Fibroblast of skin of back (primary cell): ENCODE data around the gene ITGAL.
"Not testable (repeated sequence)": the region's sequence is repeated elsewhere in the genome, so short reads cannot be mapped to it uniquely, and the experiment has no call there.

Experiments used
- DNase-seq: peaks from one replicate; pipeline ENCODE4 v3.0.0-alpha.2; 2013

Gene ITGAL

GRCh38 chr16:30493941-30494488 lies 21.5 kb downstream of the ITGAL start:
- no peak for DNase-seq

GRCh38 chr16:30494709-30495108 lies 22.2 kb downstream of the ITGAL start:
- no peak for DNase-seq

DNA sequence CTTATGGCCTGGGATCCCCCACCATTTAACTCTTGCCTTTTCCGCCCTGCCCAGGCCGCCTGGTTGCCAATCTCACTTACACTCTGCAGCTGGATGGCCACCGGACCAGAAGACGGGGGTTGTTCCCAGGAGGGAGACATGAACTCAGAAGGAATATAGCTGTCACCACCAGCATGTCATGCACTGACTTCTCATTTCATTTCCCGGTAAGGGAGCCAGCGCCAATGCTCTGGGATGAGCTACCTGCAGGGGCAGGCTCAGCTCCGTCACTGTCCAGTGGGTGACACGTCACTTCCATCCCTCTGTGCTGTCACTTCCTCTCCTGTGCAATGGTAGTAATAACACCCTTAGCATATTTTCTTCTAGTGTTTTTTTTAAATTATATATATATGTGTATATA lies 26.7 kb downstream of the ITGAL start:
- no peak for DNase-seq

DNA sequence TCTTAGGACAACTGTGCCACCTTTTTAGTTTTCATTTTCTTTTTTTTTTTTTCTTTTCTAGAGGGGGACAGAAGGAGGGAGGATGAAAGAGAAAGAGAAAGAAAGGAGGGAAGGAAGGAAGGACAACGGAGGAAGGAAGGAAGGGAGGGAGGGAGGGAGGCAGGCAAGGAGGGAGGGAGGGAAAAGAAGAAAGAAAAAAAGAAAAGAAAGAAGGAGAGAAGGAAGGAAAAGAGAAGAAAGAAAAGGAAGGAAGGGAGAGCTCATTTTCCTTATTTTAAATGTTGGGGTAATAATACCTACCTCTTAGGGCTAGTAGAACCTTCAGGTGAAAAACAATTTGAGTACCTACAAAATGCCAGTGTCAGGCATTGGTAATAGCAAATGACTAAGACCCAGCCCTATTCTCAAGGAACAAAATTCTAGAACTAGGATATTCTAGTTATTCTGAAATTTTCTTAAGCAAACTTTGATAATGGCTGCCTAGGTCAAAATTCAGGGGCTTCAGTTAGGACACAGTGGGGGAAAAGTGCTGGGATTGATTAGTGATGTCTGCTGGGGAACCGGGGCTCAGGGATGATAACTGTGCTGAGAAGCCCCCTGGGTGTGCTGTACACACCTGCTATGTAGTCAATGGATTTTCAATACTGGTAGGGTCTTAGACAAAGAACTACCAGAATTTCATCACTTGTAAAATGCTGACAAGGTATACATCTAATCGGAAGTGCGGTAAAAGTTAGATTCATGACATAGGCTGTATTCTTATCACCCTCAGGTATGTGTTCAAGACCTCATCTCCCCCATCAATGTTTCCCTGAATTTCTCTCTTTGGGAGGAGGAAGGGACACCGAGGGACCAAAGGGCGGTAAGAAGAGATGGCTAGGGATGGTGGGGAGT lies 31.1 kb downstream of the ITGAL start:
- DNase-seq, result no peak

GRCh38 chr16:30509081-30509765 lies 36.7 kb downstream of the ITGAL start:
- DNase-seq, result no peak

DNA sequence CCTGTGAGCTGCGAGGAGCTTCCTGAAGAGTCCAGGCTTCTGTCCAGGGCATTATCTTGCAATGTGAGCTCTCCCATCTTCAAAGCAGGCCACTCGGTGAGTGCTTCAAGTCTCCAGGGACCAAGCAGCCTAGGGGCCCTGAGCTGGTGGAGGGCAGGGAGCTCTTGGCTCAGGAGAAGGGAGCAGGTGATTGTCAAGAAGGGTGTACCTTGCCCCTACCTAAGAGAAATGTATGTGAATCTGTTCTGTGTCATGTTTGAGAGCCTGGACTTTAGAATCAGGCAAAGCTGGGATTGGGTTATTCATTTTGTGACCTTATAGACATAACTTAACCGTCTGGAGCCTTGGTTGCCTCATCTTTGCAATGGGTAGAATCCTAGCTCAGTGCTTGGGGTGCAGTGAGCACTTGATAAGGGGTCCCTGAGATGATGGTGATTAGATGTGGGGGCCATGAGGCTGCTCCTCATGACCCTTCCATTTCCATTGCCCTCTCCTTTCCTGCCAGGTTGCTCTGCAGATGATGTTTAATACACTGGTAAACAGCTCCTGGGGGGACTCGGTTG lies 37.9 kb downstream of the ITGAL start:
- no peak for DNase-seq

DNA sequence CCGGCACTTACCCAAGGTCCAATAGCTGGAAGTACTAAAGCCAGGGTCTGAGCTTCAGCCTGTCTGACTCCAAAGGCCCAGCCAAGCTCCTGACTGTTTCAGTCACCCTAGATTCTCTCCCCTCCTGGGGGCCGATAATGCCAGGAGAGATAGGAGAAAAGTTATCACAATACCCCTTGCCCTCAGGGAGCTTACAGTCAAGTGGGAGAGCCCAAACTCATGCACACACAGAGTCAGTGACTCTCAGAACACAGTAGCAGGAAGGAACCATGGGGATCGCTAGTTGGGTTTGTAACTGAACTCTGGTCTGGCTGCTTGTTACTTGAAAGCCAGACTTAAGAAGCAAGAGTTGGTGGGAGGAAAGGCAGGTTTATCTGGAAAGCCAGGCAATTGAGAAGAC lies 39.0 kb downstream of the ITGAL start:
- DNase-seq, result no peak

- DNase-seq, result no peak
These were observed 42.7 kb downstream of the ITGAL start for GRCh38 chr16:30515275-30515674.

DNA sequence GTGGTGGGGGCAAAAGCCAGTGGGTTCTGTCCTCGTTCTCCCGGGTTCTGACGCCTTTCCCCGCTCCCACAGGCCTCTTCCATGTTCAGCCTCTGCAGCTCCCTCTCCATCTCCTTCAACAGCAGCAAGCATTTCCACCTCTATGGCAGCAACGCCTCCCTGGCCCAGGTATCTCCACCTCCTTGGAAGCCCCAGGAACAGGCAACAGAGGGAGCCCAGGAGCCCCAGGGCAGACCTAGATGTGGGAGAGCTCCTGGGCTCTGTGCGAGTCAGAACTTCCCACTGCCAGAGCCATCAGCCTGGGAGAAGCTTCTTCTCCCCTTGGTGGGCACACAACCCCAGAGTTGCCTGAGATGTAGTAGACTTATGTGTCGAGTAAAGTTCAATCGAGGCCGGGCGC lies 46.0 kb downstream of the ITGAL start:
- DNase-seq, result no peak

DNA sequence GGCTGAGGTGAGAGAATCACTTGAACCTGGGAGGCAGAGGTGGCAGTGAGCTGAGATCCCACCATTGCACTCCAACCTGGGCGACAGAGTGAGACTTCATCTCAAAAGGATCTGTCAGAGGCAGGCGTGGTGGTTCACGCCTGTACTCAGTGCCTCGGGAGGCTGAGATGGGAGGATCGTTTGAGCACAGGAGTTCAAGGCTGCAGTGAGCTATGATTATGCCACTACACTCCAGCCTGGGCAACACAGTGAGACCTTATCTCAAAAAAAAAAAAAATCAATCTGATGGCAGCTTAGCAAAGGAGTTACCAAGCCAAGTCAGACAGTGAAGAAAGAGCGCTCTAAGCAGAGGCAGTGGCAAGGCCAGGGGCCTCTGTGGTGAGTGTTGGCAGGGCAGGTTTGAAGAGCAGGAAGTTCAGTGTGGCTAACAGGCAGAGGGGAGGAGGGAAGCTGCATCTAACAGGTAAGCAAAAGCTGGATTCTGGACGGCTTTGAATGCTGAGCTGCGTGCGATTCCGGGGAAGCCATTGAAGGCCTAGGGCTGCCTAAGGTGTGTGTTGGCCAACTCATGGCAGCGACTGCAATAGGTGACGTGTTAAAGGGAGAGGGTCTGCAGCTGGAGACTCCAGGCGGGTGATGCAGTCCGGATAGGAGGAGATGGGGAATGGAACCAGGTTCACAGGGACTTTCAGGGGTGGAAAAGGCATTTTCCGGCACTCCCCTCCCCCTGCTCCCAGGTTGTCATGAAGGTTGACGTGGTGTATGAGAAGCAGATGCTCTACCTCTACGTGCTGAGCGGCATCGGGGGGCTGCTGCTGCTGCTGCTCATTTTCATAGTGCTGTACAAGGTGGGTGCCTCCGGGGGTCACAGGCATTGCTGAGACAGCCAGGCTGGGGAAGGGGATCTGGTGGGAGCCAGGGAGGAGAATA lies 46.8 kb downstream of the ITGAL start:
- DNase-seq, result no peak

- no peak for DNase-seq
These were observed 48.9 kb downstream of the ITGAL start for GRCh38 chr16:30521476-30521872.

DNA sequence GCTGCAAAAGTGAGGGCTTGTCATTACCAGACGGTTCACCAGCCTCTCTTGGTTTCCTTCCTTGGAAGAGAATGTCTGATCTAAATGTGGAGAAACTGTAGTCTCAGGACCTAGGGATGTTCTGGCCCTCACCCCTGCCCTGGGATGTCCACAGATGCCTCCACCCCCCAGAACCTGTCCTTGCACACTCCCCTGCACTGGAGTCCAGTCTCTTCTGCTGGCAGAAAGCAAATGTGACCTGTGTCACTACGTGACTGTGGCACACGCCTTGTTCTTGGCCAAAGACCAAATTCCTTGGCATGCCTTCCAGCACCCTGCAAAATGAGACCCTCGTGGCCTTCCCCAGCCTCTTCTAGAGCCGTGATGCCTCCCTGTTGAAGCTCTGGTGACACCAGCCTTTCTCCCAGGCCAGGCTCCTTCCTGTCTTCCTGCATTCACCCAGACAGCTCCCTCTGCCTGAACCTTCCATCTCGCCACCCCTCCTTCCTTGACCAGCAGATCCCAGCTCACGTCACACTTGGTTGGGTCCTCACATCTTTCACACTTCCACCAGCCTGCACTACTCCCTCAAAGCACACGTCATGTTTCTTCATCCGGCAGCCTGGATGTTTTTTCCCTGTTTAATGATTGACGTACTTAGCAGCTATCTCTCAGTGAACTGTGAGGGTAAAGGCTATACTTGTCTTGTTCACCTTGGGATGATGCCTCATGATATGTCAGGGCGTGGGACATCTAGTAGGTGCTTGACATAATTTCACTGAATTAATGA lies 49.5 kb downstream of the ITGAL start:
- no peak for DNase-seq

- DNase-seq, result not testable (repeated sequence)
These were observed 50.3 kb downstream of the ITGAL start for GRCh38 chr16:30522702-30523463.

DNA sequence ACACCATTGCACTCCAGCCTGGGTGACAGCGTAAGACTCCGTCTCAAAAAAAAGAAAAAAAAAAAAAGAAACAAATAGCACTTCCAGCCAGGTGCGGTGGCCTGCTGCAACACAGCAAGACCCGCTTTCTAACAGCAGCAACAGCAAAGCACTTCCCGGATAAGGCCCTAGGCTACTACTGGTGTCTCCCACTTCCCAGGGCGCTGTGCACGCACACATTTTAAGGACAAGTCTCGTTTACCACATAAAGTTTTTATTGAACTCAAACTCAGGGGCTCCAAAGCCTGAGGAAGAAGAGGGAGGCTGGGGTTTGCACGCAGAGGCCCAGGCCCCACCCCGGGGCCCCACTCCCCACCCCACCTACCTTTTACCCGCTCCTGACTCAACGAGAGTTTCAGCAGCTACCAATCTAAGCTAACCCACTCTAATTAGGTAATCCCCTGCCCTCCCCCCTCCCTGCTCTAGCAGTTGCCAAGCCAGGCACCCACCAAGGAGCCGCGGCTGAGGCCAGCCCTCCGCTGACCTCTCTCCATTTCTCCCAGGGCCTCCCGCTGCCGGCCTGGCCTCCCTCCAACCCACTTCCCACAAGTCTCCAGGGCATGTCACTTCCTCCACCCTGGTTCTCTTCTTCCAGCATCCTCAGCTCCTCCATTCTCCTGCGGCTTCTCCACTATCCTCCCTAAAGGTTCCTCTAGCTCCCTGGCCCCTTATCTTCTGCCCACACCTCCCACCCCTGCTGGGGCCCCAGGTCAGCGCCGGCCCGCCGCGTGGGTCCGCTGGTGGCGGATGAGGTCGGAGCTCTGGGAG lies 51.4 kb downstream of the ITGAL start:
- no peak for DNase-seq

DNA sequence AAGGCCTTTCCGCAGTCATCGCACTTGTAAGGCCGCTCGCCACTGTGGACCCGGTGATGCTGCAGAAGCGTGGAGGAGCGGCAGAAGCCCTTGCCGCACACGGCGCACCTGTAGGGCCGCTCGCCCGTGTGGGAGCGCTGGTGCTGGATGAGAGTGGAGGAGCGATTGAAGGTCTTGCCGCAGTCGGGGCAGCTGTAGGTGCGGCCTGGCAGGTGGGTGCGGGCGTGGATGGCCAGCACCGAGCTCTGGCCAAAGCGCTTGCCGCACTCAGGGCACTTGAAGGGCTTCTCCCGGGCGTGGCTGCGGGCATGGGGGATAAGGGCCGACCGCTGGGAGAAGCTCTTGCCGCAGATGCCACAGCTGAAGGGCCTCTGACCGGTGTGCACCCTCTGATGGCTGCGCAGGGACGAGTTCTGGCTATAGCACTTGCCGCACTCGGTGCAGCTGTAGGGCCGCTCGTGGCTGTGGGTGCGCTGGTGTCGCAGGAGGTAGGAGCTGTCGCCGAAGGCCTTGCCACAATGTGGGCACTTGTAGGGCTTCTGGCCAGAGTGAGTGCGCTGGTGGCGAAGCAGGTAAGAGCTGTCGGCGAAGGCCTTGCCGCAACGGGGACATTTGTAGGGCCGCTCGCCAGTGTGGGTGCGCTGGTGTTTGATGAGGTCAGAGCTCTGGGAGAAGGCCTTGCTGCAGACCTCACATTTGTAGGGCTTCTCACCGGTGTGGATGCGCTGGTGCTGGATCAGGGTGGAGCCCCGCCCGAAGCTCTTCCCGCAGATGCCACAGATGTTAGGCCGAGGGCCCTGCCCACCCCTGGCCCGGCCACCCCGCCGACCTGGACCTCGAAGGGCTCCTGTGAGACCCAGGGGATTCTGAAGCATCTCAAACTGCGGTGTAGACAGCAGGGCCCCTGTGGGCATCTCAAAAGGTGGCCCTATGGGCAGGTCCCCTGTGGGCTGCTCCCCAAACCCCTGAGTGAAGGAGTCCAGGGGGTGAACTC lies 52.3 kb downstream of the ITGAL start:
- DNase-seq, result no peak

GRCh38 chr16:30525844-30526136 lies 53.2 kb downstream of the ITGAL start:
- no peak for DNase-seq

DNA sequence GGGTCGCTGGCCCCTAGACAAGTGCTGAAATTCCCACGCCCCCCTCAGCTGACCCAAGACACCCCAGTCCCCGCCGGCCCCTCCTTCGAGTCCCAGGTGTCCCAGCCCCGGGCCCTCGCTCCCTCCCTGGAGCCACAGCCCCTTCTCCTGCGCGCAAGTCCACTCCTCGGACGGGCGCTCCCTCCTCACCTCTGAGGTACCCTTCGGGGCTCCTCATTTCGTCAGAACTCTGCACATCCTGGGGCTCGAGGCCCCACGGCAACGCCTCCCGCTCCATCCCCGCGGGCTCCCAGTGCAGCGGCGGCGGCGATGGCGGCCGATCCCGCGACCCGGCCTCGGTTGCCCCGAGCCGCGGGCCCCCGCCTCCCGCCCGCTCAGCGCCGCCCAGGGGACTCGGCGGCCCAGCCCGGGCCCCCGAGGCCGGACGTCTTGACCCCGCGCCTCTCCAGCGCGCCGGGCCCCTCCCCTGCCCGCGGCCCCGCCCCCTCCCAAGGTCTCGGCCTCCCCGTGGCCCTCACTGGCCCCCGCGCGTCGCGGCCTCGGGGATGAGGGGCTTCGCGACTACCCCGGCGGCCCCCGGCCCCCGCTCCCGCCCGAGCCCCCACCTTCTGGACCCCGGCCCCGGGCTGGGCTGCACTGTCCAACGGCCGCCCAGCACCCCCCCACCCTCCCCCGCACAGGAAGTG lies 53.7 kb downstream of the ITGAL start, which contains the start of gene ZNF768:
TSS of gene ZNF768 (minus strand) at position 430 of the 686 bp plus-strand sequence. CDS start at position 277, 153 bp downstream.
- no peak for DNase-seq
